Measurements from ENCODE around the gene GGTLC1.

The GGTLC1 gene

GRCh38 chr20:23988561-23988960, at the start of gene GGTLC1:
TSS of gene GGTLC1 (minus strand) at chr20:23988779. CDS start at chr20:23986611, 2,168 bp downstream.
- TF ChIP-seq CTCF (conservative IDR thresholded peaks at IDR 0.05; ENCODE audit: low read depth, low read length), result no peak
- H3K4me3 ChIP-seq (ENCODE audit: low read length), result no peak within 1 kb of the TSS
- DNase-seq (ENCODE audit: low read depth), result no peak

- TF ChIP-seq CTCF (conservative IDR thresholded peaks at IDR 0.05; ENCODE audit: low read depth, low read length), result no peak
- no peak overlapping the region for H3K4me3 ChIP-seq (ENCODE audit: low read length)
- no peak for DNase-seq (ENCODE audit: low read depth)
Observed at GRCh38 chr20:24034820-24035219, 46.2 kb upstream of the GGTLC1 start.

GRCh38 chr20:24033565-24033964, 45.0 kb upstream of the GGTLC1 start:
- H3K4me3 ChIP-seq (ENCODE audit: low read length), result no peak overlapping the region
- no peak for DNase-seq (ENCODE audit: low read depth)
- no peak for TF ChIP-seq CTCF (conservative IDR thresholded peaks at IDR 0.05; ENCODE audit: low read depth, low read length)

GRCh38 chr20:24033151-24033550, 44.6 kb upstream of the GGTLC1 start:
- DNase-seq (ENCODE audit: low read depth), result no peak
- TF ChIP-seq CTCF (conservative IDR thresholded peaks at IDR 0.05; ENCODE audit: low read depth, low read length), result no peak
- H3K4me3 ChIP-seq (ENCODE audit: low read length), result no peak overlapping the region

GRCh38 chr20:24032400-24032898, 43.9 kb upstream of the GGTLC1 start:
- TF ChIP-seq CTCF (conservative IDR thresholded peaks at IDR 0.05; ENCODE audit: low read depth, low read length), result no peak
- DNase-seq (ENCODE audit: low read depth), result no peak
- H3K4me3 ChIP-seq (ENCODE audit: low read length), result no peak overlapping the region

GRCh38 chr20:24027229-24027628, 38.6 kb upstream of the GGTLC1 start:
- no peak overlapping the region for H3K4me3 ChIP-seq (ENCODE audit: low read length)
- TF ChIP-seq CTCF (conservative IDR thresholded peaks at IDR 0.05; ENCODE audit: low read depth, low read length), result no peak
- DNase-seq (ENCODE audit: low read depth), result no peak

- DNase-seq (ENCODE audit: low read depth), result no peak
- no peak overlapping the region for H3K4me3 ChIP-seq (ENCODE audit: low read length)
- no peak for TF ChIP-seq CTCF (conservative IDR thresholded peaks at IDR 0.05; ENCODE audit: low read depth, low read length)
Observed at GRCh38 chr20:24022621-24023180, 34.1 kb upstream of the GGTLC1 start.

Data from retinal pigment epithelial cell (primary cell).